Mesothelial cell of epicardium (in vitro differentiated cells): Measurements from ENCODE around the gene ILF3. TPM values are rescaled to one million over a fixed set of nuclear protein-coding genes. Genes with fewer than 3 reads are reported as not detected.

Experiments used
- DNase-seq, 2 experiments: peaks; one replicate each; pipeline ENCODE4 v3.0.0; 2021; ENCODE audit warnings: low spot score in 2 of 2; ENCODE audit not compliant: unreplicated experiment in 2 of 2
- H3K27ac Mint-ChIP-seq: 2 replicates; pipeline ENCODE4 v1.8.0; 2021; ENCODE audit warnings: mixed read lengths
- H3K27me3 Mint-ChIP-seq: 2 replicates; pipeline ENCODE4 v1.8.0; 2021; ENCODE audit warnings: low read depth, mixed read lengths
- H3K36me3 Mint-ChIP-seq: 2 replicates; pipeline ENCODE4 v1.8.0; 2021; ENCODE audit warnings: mixed read lengths
- H3K4me1 Mint-ChIP-seq: 2 replicates; pipeline ENCODE4 v1.8.0; 2021; ENCODE audit warnings: mixed read lengths
- H3K4me3 Mint-ChIP-seq: 2 replicates; pipeline ENCODE4 v1.8.0; 2021; ENCODE audit warnings: mild to moderate bottlenecking, moderate library complexity, mixed read lengths
- H3K9me3 Mint-ChIP-seq: 2 replicates; pipeline ENCODE4 v1.8.0; 2021; ENCODE audit warnings: mixed read lengths
- CTCF ChIP-seq: fragments of 200-600 bp; sonication (generic); IDR thresholded peaks from one replicate; pipeline ENCODE4 v1.5.0; 2021; ENCODE audit warnings: antibody characterized with exemption; ENCODE audit not compliant: unreplicated experiment
- total RNA-seq: library from RNA; stranded (reverse); gene quantifications from 3 replicates; pipeline ENCODE4 v1.2.1, GENCODE V29; 2021

The ILF3 gene
- total RNA-seq, 1 donor from 2014 or later: 617 TPM

- Mint-ChIP-seq H3K4me3 (no peak overlapping the region), H3K9me3 (no peaks in the 10 kb centered on the region), H3K4me1 (no peaks in the 10 kb centered on the region)
Observed at GRCh38 chr19:10707440-10707839, 53.3 kb downstream of the ILF3 start.

GRCh38 chr19:10708291-10708690, 54.1 kb downstream of the ILF3 start:
- Mint-ChIP-seq H3K36me3 (peaks cover 8% of the 10 kb centered on the region), H3K9me3 (no peaks in the 10 kb centered on the region), H3K4me3 (no peak overlapping the region), H3K27ac (no peak overlapping the region), H3K27me3 (no peaks in the 10 kb centered on the region), H3K4me1 (no peaks in the 10 kb centered on the region)
- no peak for DNase-seq
- no peak for TF ChIP-seq CTCF

More at GRCh38 chr19:10707440-10707839, 53.3 kb downstream of the ILF3 start:
- no peak for TF ChIP-seq CTCF
- H3K27me3 Mint-ChIP-seq: no peaks in the 10 kb centered on the region
- no peak overlapping the region for H3K27ac Mint-ChIP-seq
- no peak for DNase-seq
- H3K36me3 Mint-ChIP-seq: peaks cover 8% of the 10 kb centered on the region

- Mint-ChIP-seq H3K4me3 (no peak overlapping the region), H3K27ac (no peak overlapping the region), H3K36me3 (peaks cover 12% of the 10 kb centered on the region), H3K9me3 (no peaks in the 10 kb centered on the region), H3K27me3 (no peaks in the 10 kb centered on the region), H3K4me1 (peaks cover under 1% of the 10 kb centered on the region)
- DNase-seq: no peak
- TF ChIP-seq CTCF: no peak
Observed at GRCh38 chr19:10712045-10712444, 57.9 kb downstream of the ILF3 start.

- Mint-ChIP-seq H3K27ac (no peak overlapping the region), H3K9me3 (no peaks in the 10 kb centered on the region), H3K4me3 (no peak overlapping the region), H3K4me1 (peaks cover 3% of the 10 kb centered on the region), H3K36me3 (peaks cover 12% of the 10 kb centered on the region), H3K27me3 (no peaks in the 10 kb centered on the region)
- DNase-seq: no peak
- TF ChIP-seq CTCF: no peak
Observed at GRCh38 chr19:10712754-10713153, 58.6 kb downstream of the ILF3 start.

GRCh38 chr19:10713317-10713716, 59.2 kb downstream of the ILF3 start:
- Mint-ChIP-seq H3K9me3 (no peaks in the 10 kb centered on the region), H3K4me1 (peaks cover 3% of the 10 kb centered on the region), H3K4me3 (no peak overlapping the region), H3K36me3 (peaks cover 12% of the 10 kb centered on the region), H3K27ac (no peak overlapping the region), H3K27me3 (no peaks in the 10 kb centered on the region)
- DNase-seq: no peak
- TF ChIP-seq CTCF: no peak

- peak overlapping the region; percentile 80 for H3K27ac Mint-ChIP-seq
- peaks cover 7% of the 10 kb centered on the region for H3K36me3 Mint-ChIP-seq
- no peaks in the 10 kb centered on the region for H3K9me3 Mint-ChIP-seq
- no peak for DNase-seq
- H3K27me3 Mint-ChIP-seq: no peaks in the 10 kb centered on the region
- peaks cover 13% of the 10 kb centered on the region for H3K4me1 Mint-ChIP-seq
- no peak for TF ChIP-seq CTCF
- peak overlapping the region; percentile 71 for H3K4me3 Mint-ChIP-seq
Observed at GRCh38 chr19:10717054-10717355, 62.9 kb downstream of the ILF3 start.
